ENCODE results near the gene GFOD1. TPM values are rescaled to one million over a fixed set of nuclear protein-coding genes. Genes with fewer than 3 reads are reported as not detected.

Gene GFOD1
- total and polyA plus RNA-seq, 9 donors, result 1.4 to 9.2 (median 3.7) TPM

DNA sequence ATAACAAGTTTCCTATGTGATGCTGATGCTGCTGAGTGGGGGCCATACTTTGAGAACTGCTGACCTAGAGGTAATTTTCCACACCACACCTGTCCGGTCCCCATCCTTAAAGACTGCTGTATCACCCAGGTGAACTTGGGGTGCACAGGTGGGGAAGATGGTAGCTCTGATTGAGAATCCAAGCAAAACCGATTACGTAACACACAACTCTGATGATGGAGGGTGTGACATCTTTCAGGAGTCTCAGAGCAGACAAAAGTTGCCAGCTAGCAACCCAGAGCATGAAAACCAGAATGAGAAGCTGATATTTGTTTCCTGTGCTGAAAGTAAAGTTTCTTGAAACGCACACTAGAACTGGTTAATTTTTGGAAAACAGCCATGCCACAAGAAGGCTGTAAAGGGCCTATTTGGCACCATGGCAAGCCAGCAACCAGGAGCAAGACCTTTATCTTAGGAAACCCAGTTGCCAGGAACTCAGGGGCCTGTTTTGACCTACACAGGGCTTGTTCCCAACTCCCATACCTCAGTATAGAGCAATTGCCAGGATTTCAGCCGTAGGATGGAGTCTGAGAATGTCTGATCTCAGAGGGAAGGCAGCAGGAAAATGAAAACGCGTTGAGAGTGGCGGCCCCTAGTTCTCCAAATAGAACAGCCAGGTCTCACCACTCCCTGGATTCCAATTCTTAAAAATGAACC lies 137.4 kb downstream of the GFOD1 start:
- Histone ChIP-seq H3K9me3 (no peaks in the 10 kb centered on the region), H3K4me3 (no peak overlapping the region), H3K36me3 (no peaks in the 10 kb centered on the region), H3K4me1 (ENCODE audit: insufficient read depth) (no peaks in the 10 kb centered on the region), H3K27ac (no peak overlapping the region), H3K27me3 (no peaks in the 10 kb centered on the region)
- DNase-seq, result no peak
- 82 to 85% (median 84%) methylated on average over 8 of the region's 8 CpGs for WGBS, 3 donors
- intact Hi-C loops (cut with DNase I), result loop anchor here in 1 of 4 donors (10.0 kb wide), 1 partner anchor 195 kb away; no protein-coding TSS in a partner anchor
- TF ChIP-seq POLR2A (IDR thresholded peaks at IDR 0.05) (no peak), EP300 (IDR thresholded peaks at IDR 0.05) (no peak), CTCF (IDR thresholded peaks at IDR 0.05) (no peak)

DNA sequence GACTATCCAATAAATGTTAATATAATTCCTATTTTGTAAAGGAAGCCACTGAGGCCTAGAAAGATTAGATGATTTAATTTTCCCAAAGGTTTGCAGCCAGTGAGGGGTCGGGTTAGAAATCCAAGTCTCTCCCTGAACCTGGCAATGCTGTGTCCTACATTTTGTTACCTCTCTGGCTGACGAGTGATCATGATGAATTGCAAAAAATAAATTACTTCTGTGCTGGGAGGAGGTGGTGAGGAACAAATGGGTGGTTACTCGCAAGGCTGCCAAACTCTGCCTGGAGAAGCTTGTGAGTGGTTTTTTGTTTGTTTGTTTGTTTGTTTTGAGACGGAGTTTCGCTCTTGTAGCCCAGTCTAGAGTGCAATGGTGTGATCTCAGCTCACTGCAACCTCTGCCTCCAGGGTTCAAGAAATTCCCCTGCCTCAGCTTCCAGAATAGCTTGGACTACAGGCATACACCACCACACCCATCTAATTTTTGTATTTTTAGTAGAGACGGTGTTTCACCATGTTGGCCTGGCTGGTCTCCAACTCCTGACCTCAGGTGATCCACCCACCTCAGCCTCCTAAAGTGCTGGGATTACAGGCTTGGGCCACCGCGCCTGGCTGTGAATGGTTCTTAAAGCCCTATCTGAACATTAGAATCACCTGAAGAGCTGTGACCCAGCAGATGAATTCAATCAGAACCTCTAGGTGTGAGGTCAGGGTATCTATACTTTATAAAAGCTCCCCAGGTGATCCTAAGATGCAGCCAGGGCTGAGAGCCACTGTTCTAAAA lies 138.9 kb downstream of the GFOD1 start:
- DNase-seq, result no peak
- no peaks in the 10 kb centered on the region for H3K4me1 ChIP-seq (ENCODE audit: insufficient read depth)
- H3K36me3 ChIP-seq, result no peaks in the 10 kb centered on the region
- H3K4me3 ChIP-seq, result no peak overlapping the region
- H3K9me3 ChIP-seq, result no peaks in the 10 kb centered on the region
- intact Hi-C loops (cut with DNase I), result loop anchor here in 1 of 4 donors (10.0 kb wide), 1 partner anchor 196 kb away; no protein-coding TSS in a partner anchor
- 77 to 88% (median 81%) methylated on average over 8 of the region's 8 CpGs for WGBS, 3 donors
- TF ChIP-seq POLR2A (IDR thresholded peaks at IDR 0.05) (no peak), EP300 (IDR thresholded peaks at IDR 0.05) (no peak), CTCF (IDR thresholded peaks at IDR 0.05) (no peak)
- H3K27ac ChIP-seq, result no peak overlapping the region
- no peaks in the 10 kb centered on the region for H3K27me3 ChIP-seq

DNA sequence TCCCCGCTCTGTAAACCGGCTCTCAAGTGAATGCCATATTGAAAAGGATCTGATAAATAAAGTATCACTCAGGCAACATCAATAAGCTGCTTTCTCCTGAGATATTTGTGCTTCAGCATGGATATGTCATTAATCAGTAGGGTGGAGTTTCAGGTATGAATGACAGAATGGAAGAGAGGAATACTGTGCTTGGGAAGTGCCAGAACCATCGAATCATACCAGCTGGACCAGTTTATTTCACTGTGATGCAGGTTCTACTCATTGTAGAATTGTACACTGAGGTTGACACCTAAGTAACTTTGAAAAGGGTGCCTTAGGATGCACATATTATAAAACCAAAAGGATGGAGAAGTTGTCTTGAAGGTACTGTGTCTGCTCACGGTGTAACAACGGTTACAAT lies 141.2 kb downstream of the GFOD1 start:
- H3K27ac ChIP-seq, result no peak overlapping the region
- H3K27me3 ChIP-seq, result no peaks in the 10 kb centered on the region
- no peaks in the 10 kb centered on the region for H3K4me1 ChIP-seq (ENCODE audit: insufficient read depth)
- no peaks in the 10 kb centered on the region for H3K36me3 ChIP-seq
- 78 to 93% (median 84%) methylated on average over 5 of the region's 5 CpGs for WGBS, 3 donors
- no peaks in the 10 kb centered on the region for H3K9me3 ChIP-seq
- TF ChIP-seq CTCF (IDR thresholded peaks at IDR 0.05) (no peak), EP300 (IDR thresholded peaks at IDR 0.05) (no peak), POLR2A (IDR thresholded peaks at IDR 0.05) (no peak)
- no peak for DNase-seq
- H3K4me3 ChIP-seq, result no peak overlapping the region
- intact Hi-C loops (cut with DNase I), result loop anchor here in 1 of 4 donors (10.0 kb wide), 1 partner anchor 199 kb away; no protein-coding TSS in a partner anchor

GRCh38 chr6:13342414-13343019 lies 144.9 kb downstream of the GFOD1 start:
- TF ChIP-seq CTCF (IDR thresholded peaks at IDR 0.05) (no peak), POLR2A (IDR thresholded peaks at IDR 0.05) (no peak), EP300 (IDR thresholded peaks at IDR 0.05) (no peak)

More at GRCh38 chr6:13342414-13343019, 144.9 kb downstream of the GFOD1 start:
- no peaks in the 10 kb centered on the region for H3K27me3 ChIP-seq
- no peak overlapping the region for H3K4me3 ChIP-seq
- intact Hi-C loops (cut with DNase I), result loop anchor here in 1 of 4 donors (10.0 kb wide), 1 partner anchor 202 kb away; no protein-coding TSS in a partner anchor
- H3K36me3 ChIP-seq, result no peaks in the 10 kb centered on the region
- H3K27ac ChIP-seq, result no peak overlapping the region
- 70 to 84% (median 81%) methylated on average over 5 of the region's 5 CpGs for WGBS, 3 donors
- DNase-seq, result no peak
- H3K4me1 ChIP-seq (ENCODE audit: insufficient read depth), result no peaks in the 10 kb centered on the region
- no peaks in the 10 kb centered on the region for H3K9me3 ChIP-seq

Data from ovary (tissue), 9 donors.